Activated CD4-positive, alpha-beta T cell treated with anti-CD3 and anti-CD28 coated beads, Interleukin-2, Interleukin-4, amounts not matched to agents 100 ng/mL and 50 ng/mL, durations not matched to agents 16 hours and 8 hours (primary cell): ENCODE measurements around the gene ZNF853.
"Not testable (repeated sequence)": the region's sequence is repeated elsewhere in the genome, so short reads cannot be mapped to it uniquely, and the experiment has no call there.

Experiments used
- DNase-seq: peaks from one replicate; pipeline ENCODE4 v3.0.0-alpha.2; 2020; ENCODE audit warnings: low spot score

Gene ZNF853

DNA sequence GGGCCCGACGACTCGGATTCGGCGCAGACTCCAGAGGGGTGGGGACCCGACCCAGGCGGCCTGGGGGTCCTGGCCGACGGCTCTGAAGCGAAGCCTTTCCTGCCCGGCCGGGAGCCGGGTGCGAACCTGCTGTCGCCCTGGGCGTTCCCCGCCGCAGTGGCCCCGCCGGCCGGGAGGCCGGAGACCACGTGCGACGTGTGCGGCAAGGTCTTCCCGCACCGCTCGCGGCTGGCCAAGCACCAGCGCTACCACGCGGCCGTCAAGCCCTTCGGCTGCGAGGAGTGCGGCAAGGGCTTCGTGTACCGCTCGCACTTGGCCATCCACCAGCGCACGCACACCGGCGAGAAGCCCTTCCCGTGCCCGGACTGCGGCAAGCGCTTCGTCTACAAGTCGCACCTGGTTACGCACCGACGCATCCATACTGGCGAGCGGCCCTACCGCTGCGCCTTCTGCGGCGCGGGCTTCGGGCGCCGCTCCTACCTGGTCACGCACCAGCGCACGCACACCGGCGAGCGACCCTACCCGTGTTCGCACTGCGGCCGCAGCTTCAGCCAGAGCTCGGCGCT, 37.1 kb downstream of the ZNF853 start:
- DNase-seq = no peak

GRCh38 chr7:6653071-6654003, 37.9 kb downstream of the ZNF853 start:
- no peak for DNase-seq

GRCh38 chr7:6654113-6654841, 38.9 kb downstream of the ZNF853 start:
- DNase-seq = no peak

DNA sequence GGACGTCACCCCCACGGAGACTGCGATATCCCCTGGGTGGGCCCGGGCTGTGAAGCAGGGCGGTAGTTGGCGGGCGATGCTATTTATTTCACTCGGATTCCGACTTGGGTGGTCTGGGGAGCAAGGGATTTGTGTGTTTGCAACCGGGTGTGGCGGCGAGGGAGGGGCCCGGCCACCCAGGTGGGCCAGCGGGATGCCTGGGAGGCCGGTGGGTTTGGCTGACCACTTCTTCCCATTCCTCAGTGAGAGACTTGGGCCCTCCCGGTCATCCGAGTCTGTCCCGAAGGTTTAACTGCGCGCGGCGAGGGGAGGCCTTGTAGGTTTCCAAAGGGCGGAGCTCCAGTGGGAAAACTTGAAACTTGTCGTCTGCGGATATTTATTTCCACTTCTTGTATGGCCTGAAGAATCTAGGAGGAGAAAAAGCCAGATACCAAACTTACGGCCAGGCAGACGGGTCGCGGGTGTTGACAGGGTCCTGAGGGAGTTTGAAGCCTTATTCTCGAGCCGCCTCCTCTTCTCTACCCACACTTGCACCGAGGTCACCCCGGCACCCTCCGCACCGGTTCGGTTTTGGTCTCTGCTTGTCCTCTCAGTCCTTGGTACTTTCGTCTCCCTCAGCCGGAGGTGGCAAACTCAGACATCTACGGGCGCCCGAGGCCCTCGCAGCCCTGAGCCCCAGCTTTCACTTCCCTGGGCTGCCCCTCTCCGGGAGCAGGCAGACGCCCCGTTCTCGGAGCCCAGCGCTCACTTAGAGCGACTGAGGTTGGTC, 39.6 kb downstream of the ZNF853 start:
- DNase-seq = no peak

- no peak for DNase-seq
These were observed 40.4 kb downstream of the ZNF853 start for GRCh38 chr7:6655636-6656385.

- no peak for DNase-seq
These were observed 41.0 kb downstream of the ZNF853 start for GRCh38 chr7:6656413-6656812.

GRCh38 chr7:6658618-6659345, 43.4 kb downstream of the ZNF853 start:
- DNase-seq = no peak

DNA sequence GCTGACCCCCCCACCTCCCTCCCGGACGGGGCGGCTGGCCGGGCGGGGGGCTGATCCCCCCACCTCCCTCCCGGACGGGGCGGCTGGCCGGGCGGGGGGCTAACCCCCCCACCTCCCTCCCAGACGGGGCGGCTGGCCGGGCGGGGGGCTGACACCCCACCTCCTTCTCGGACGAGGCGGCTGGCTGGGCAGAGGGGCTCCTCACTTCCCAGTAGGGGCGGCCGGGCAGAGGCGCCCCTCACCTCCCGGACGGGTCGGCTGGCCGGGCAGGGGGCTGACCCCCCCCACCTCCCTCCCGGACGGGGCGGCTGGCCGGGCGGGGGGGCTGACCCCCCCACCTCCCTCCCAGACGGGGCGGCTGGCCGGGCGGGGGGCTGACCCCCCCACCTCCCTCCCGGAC, 55.4 kb downstream of the ZNF853 start:
- not testable (repeated sequence) for DNase-seq
